GM12878 (cell line): ENCODE data around the gene PREX1. TPM values are rescaled to one million over a fixed set of nuclear protein-coding genes. Genes with fewer than 3 reads are reported as not detected.

ENCODE experiments used
- ATAC-seq: fragments of 200-7000 bp; cut with Tn5 transposase; 3 replicates; pipeline ENCODE4 v1.9.1; 2020; ENCODE audit warnings: mild to moderate bottlenecking, moderate library complexity
- BruUV-seq: library from RNA; stranded (reverse); fragments of 400-500 nt; replicated peaks from 2 replicates; lab custom pipeline; 2021; lab: Mats Ljungman, UMichigan
- CTCF ChIA-PET: fragments of 300-600 bp; sonication (Branson Sonifier 250); formaldehyde crosslinking; extraction: SDS; loops from one replicate; lab custom pipeline; 2021; ENCODE audit warnings: inconsistent platforms; lab: Yijun Ruan, JAX
- POLR2A ChIA-PET: fragments of 350-600 bp; formaldehyde crosslinking; extraction: SDS; loops from one replicate; lab custom pipeline; 2021; ENCODE audit warnings: inconsistent platforms; lab: Charles Lee
- RAD21 ChIA-PET: fragments of 300-600 bp; sonication (Branson Sonifier 250); formaldehyde crosslinking; loops from one replicate; lab custom pipeline; 2023; ENCODE audit warnings: antibody characterized with exemption; ENCODE audit not compliant: unreplicated experiment; lab: Charles Lee
- SMC1A ChIA-PET: fragments of 300-600 bp; sonication (Branson Sonifier 250); formaldehyde crosslinking; loops from one replicate; lab custom pipeline; 2023; ENCODE audit not compliant: unreplicated experiment, uncharacterized antibody; lab: Charles Lee
- DNase-seq: peaks from one replicate; pipeline ENCODE4 v3.0.0-alpha.2; 2011; ENCODE audit warnings: low read depth, low spot score
- FAIRE-seq: peaks from 3 replicates; lab custom pipeline; 2011; peaks lifted over from hg19 to GRCh38; lab: Jason Lieb, UNC
- H2AFZ ChIP-seq: 2 replicates; pipeline ENCODE4 v1.6.0; 2011; ENCODE audit warnings: low read depth, low read length, control low read depth; ENCODE audit not compliant: control insufficient read depth
- H3K27ac ChIP-seq: 2 replicates; pipeline ENCODE4 v1.5.1; 2011; ENCODE audit warnings: control low read depth; ENCODE audit not compliant: control insufficient read depth, insufficient read depth
- H3K27me3 ChIP-seq, 2 experiments: replicated peaks in 1 of 2; 2 replicates each; pipeline versions ENCODE4 v1.6.0 to v1.6.1; 2011; ENCODE audit warnings: low read length in 1 of 2; ENCODE audit not compliant: control insufficient read depth in 2 of 2, insufficient read depth in 2 of 2
- H3K36me3 ChIP-seq, 2 experiments: 2 replicates each; pipeline ENCODE4 v1.5.1; 2011; ENCODE audit warnings: low read length in 1 of 2; ENCODE audit not compliant: control insufficient read depth in 2 of 2, insufficient read depth in 2 of 2
- H3K4me1 ChIP-seq: 2 replicates; pipeline ENCODE4 v1.6.1; 2011; ENCODE audit warnings: mild to moderate bottlenecking, low read length, moderate library complexity, mixed read lengths; ENCODE audit not compliant: control insufficient read depth, insufficient read depth
- H3K4me2 ChIP-seq: 2 replicates; pipeline ENCODE4 v1.6.0; 2011; ENCODE audit warnings: control low read depth; ENCODE audit not compliant: control insufficient read depth, insufficient read depth
- H3K4me3 ChIP-seq: fragments of 200-600 bp; sonication (generic); 2 replicates; pipeline ENCODE4 v1.5.1; 2016
- H3K79me2 ChIP-seq: 2 replicates; pipeline ENCODE4 v1.6.0; 2011; ENCODE audit warnings: low read length; ENCODE audit not compliant: control insufficient read depth, insufficient read depth
- H3K9ac ChIP-seq: 2 replicates; pipeline ENCODE4 v1.8.0; 2011; ENCODE audit warnings: low read length, control low read depth, mixed read lengths; ENCODE audit not compliant: control insufficient read depth, insufficient read depth
- H3K9me3 ChIP-seq: replicated peaks from 3 replicates; pipeline ENCODE4 v1.5.1; 2011; ENCODE audit warnings: mild to moderate bottlenecking, low read length; ENCODE audit not compliant: control insufficient read depth, insufficient read depth
- H4K20me1 ChIP-seq: 2 replicates; pipeline ENCODE4 v1.6.0; 2011; ENCODE audit not compliant: control insufficient read depth, insufficient read depth
- BCL3 ChIP-seq: IDR thresholded peaks from 2 replicates; pipeline ENCODE4 v1.6.1; 2011; ENCODE audit warnings: borderline replicate concordance, low read depth, mild to moderate bottlenecking, moderate library complexity, low read length; ENCODE audit not compliant: insufficient read depth, poor library complexity, severe bottlenecking
- E2F4 ChIP-seq: IDR thresholded peaks from 2 replicates; pipeline ENCODE4 v1.6.1; 2012; ENCODE audit warnings: low read depth, low read length, improper control_type of control experiment
- EED ChIP-seq: sonication (generic); IDR thresholded peaks from 2 replicates; pipeline ENCODE4 v1.6.1; 2016; ENCODE audit warnings: antibody characterized with exemption, low read depth
- ETV6 ChIP-seq, 2 experiments: fragments of 450-650 bp in 1 of 2; IDR thresholded peaks in 1 of 2; conservative IDR thresholded peaks in 1 of 2; 2 replicates each; pipeline ENCODE4 v1.6.1; 2014; ENCODE audit warnings: antibody characterized with exemption in 1 of 2, borderline replicate concordance in 1 of 2, low read depth in 1 of 2, mild to moderate bottlenecking in 1 of 2, moderate library complexity in 1 of 2
- FOXK2 ChIP-seq: fragments of 450-650 bp; IDR thresholded peaks from 2 replicates; pipeline ENCODE4 v1.6.1; 2017; ENCODE audit warnings: mild to moderate bottlenecking, moderate library complexity
- HDAC6 ChIP-seq: fragments of 200-600 bp; sonication (generic); IDR thresholded peaks from one replicate; pipeline ENCODE4 v1.8.0; 2017; ENCODE audit warnings: antibody characterized with exemption; ENCODE audit not compliant: unreplicated experiment
- HDGF ChIP-seq: fragments of 450-650 bp; IDR thresholded peaks from 2 replicates; pipeline ENCODE4 v1.6.1; 2016; ENCODE audit warnings: antibody characterized with exemption
- MTA2 ChIP-seq: fragments of 450-650 bp; IDR thresholded peaks from 2 replicates; pipeline ENCODE4 v1.6.1; 2016; ENCODE audit warnings: low read depth, mild to moderate bottlenecking, moderate library complexity
- MYB ChIP-seq: fragments of 150-350 bp; IDR thresholded peaks from 2 replicates; pipeline ENCODE4 v1.6.1; 2014; ENCODE audit warnings: mild to moderate bottlenecking, low read depth, low read length, borderline replicate concordance
- NFYA ChIP-seq: IDR thresholded peaks from 2 replicates; pipeline ENCODE4 v1.6.1; 2011; ENCODE audit warnings: low read depth, mild to moderate bottlenecking, low read length, improper control_type of control experiment, borderline replicate concordance
- NR2C2 ChIP-seq: IDR thresholded peaks from 2 replicates; pipeline ENCODE4 v1.6.1; 2011; ENCODE audit warnings: borderline replicate concordance, low read depth; ENCODE audit not compliant: control insufficient read depth, insufficient read length
- PKNOX1 ChIP-seq: fragments of 450-650 bp; IDR thresholded peaks from 2 replicates; pipeline ENCODE4 v1.6.1; 2016; ENCODE audit warnings: mild to moderate bottlenecking
- PML ChIP-seq: IDR thresholded peaks from 2 replicates; pipeline ENCODE4 v1.6.1; 2012; ENCODE audit warnings: low read length, inconsistent platforms
- POLR2AphosphoS2 ChIP-seq: IDR thresholded peaks from 2 replicates; pipeline ENCODE4 v1.6.1; 2011; ENCODE audit warnings: low read depth, mild to moderate bottlenecking, low read length, improper control_type of control experiment, moderate library complexity
- RAD51 ChIP-seq: fragments of 450-650 bp; IDR thresholded peaks from 2 replicates; pipeline ENCODE4 v1.6.1; 2016; ENCODE audit warnings: moderate library complexity, mild to moderate bottlenecking, inconsistent platforms
- SMAD1 ChIP-seq: fragments of 450-650 bp; IDR thresholded peaks from 2 replicates; pipeline ENCODE4 v1.6.1; 2018; ENCODE audit warnings: mild to moderate bottlenecking, low read depth; ENCODE audit not compliant: partially characterized antibody
- TCF12 ChIP-seq: IDR thresholded peaks from 2 replicates; pipeline ENCODE4 v1.6.1; 2011; ENCODE audit warnings: low read depth, mild to moderate bottlenecking, low read length
- ZNF207 ChIP-seq: fragments of 450-650 bp; IDR thresholded peaks from 2 replicates; pipeline ENCODE4 v1.6.1; 2014; ENCODE audit warnings: antibody characterized with exemption, mild to moderate bottlenecking, borderline replicate concordance
- WGBS: methylation state at CpG from one replicate; pipeline ENCODE4 v1.1.6; 2016; ENCODE audit warnings: low lambda C conversion rate; ENCODE audit not compliant: insufficient replicate concordance, insufficient coverage; ENCODE audit errors: missing lambda C conversion rate; 5-methylcytosine and 5-hydroxymethylcytosine counted together
- in situ Hi-C: fragments of 300-500 bp; cut with MboI; formaldehyde crosslinking; loops from 9 replicates; pipeline ENCODE4 v1.14.3; 2018; ENCODE audit warnings: mixed read lengths
- intact Hi-C: fragments of 100-400 bp; cut with micrococcal nuclease; formaldehyde crosslinking; loops from one replicate; pipeline ENCODE4 v1.14.2; 2022; ENCODE audit not compliant: unreplicated experiment
- polyA plus RNA-seq, 11 experiments: library from polyadenylated mRNA; depleted of rRNA in 4 of 11; unstranded in 6 of 11; stranded (reverse) in 5 of 11; fragments of >200 nt; fragmentation: Nextera tagmentation in 4 of 11; fragmentation: Illumina TruSeq in 1 of 11; extraction: Ambion mirVana in 4 of 11; extraction: Trizol in 1 of 11; gene quantifications; 1 replicate in 1 of 11; 2 replicates in 10 of 11; pipeline versions ENCODE4 v1.2.1 to v1.2.3, GENCODE V29; 2011 to 2016; ENCODE audit warnings: inconsistent platforms in 2 of 11, missing spikeins in 2 of 11, low read depth in 1 of 11
- total RNA-seq, 4 experiments: library from RNA; depleted of rRNA in 3 of 4; stranded (reverse); fragments of >200 nt in 3 of 4; fragmentation: Illumina TruSeq in 1 of 4; extraction: Trizol in 1 of 4; gene quantifications; 2 replicates each; pipeline versions ENCODE4 v1.2.1 to v1.2.3, GENCODE V29; 2013 to 2021

PREX1 gene
- total and polyA plus RNA-seq, 10 of the 15 experiments (the other 5 are each of a cell fraction or from before 2014, with no cell fraction given), result 2.6 to 114 (median 38.9) TPM

GRCh38 chr20:48808382-48809034 lies 19.3 kb downstream of the PREX1 start:
- Histone ChIP-seq H4K20me1 (no peaks in the 10 kb centered on the region; the same call in 1 of the 2 replicates), H3K4me2 (no peak overlapping the region), H2AFZ (no peak overlapping the region), H3K27ac (no peak overlapping the region), H3K36me3 (peaks cover 11 to 37% of the 10 kb centered on the region in 2 experiments), H3K9ac (no peak overlapping the region), H3K4me3 (no peak overlapping the region), H3K27me3 (no peaks in the 10 kb centered on the region), H3K4me1 (peaks cover 3% of the 10 kb centered on the region), H3K9me3 (peaks cover 20% of the 10 kb centered on the region; the same call in 2 of the 3 replicates), H3K79me2 (peaks cover 95% of the 10 kb centered on the region)
- intact Hi-C loops (no loop called here), in situ Hi-C loops (no loop called here)
- POLR2A ChIA-PET, result interaction anchor here (0.5 kb wide), 1 partner anchor 73 kb away, joined by 3 read pairs; no protein-coding TSS in a partner anchor
- TF ChIP-seq POLR2AphosphoS2 (no peak), PKNOX1 (no peak), HDGF (no peak), SMAD1 (no peak), BCL3 (no peak), MTA2 (no peak), ZNF207 (no peak), RAD51 (no peak), MYB (no peak), NR2C2 (no peak), NFYA (no peak), ETV6 (conservative IDR thresholded peaks at IDR 0.05 in 1 of 2, IDR thresholded peaks at IDR 0.05 in 1 of 2; ENCODE audit: borderline replicate concordance in 1 of 2, low read depth in 1 of 2) (no peak), TCF12 (no peak), PML (no peak), E2F4 (no peak), FOXK2 (no peak), HDAC6 (no peak), EED (no peak)
- no TSS peak for BruUV-seq
- ATAC-seq (no peak), DNase-seq (no peak), FAIRE-seq (no peak)
- RAD21 ChIA-PET, result interaction anchor here (1.3 kb wide), 1 partner anchor 17 kb away, joined by 3 read pairs; no protein-coding TSS in a partner anchor
- CTCF ChIA-PET, result no interaction called here
- WGBS, result 87% methylated on average over 10 of the region's 10 CpGs
- SMC1A ChIA-PET, result interaction anchor here (0.7 to 1.7 kb wide), 2 partner anchors 9 to 10 kb away, joined by 3 to 6 read pairs; no protein-coding TSS in a partner anchor
